Measurements from ENCODE around the gene EFEMP2.

Gene EFEMP2

GRCh38 chr11:65866509-65867283 is 5.9 kb downstream of the EFEMP2 start:
- H3K27me3 ChIP-seq (ENCODE audit: control insufficient read depth in 1 of 2, insufficient read depth in 2 of 2, low read length in 2 of 2) = no peaks in the 10 kb centered on the region
- peaks cover 6 to 22% of the 10 kb centered on the region in 2 donors for H3K4me1 ChIP-seq (ENCODE audit: control insufficient read depth in 1 of 2, insufficient read depth in 2 of 2, low read length in 2 of 2)
- H3K27ac ChIP-seq (ENCODE audit: low read depth, low read length) = no peak overlapping the region
- H3K9me3 ChIP-seq (ENCODE audit: control insufficient read depth in 1 of 2, low read length in 2 of 2) = no peaks in the 10 kb centered on the region
- no peak overlapping the region for H3K9ac ChIP-seq (ENCODE audit: low read depth in 1 of 2, low read length in 2 of 2)
- peaks cover 39 to 59% of the 10 kb centered on the region in 2 donors for H3K36me3 ChIP-seq (ENCODE audit: control insufficient read depth in 1 of 2, insufficient read depth in 2 of 2, low read length in 2 of 2)
- no peak overlapping the region for H3K4me3 ChIP-seq (ENCODE audit: low read depth in 1 of 2, low read length in 2 of 2)

GRCh38 chr11:65865550-65866172 is 6.9 kb downstream of the EFEMP2 start:
- Histone ChIP-seq H3K9ac (ENCODE audit: low read depth in 1 of 2, low read length in 2 of 2) (no peak overlapping the region), H3K27ac (ENCODE audit: low read depth, low read length) (no peak overlapping the region), H3K27me3 (ENCODE audit: control insufficient read depth in 1 of 2, insufficient read depth in 2 of 2, low read length in 2 of 2) (no peaks in the 10 kb centered on the region), H3K36me3 (ENCODE audit: control insufficient read depth in 1 of 2, insufficient read depth in 2 of 2, low read length in 2 of 2) (peaks cover 39 to 59% of the 10 kb centered on the region in 2 donors), H3K9me3 (ENCODE audit: control insufficient read depth in 1 of 2, low read length in 2 of 2) (no peaks in the 10 kb centered on the region), H3K4me1 (ENCODE audit: control insufficient read depth in 1 of 2, insufficient read depth in 2 of 2, low read length in 2 of 2) (peaks cover 15 to 20% of the 10 kb centered on the region in 2 donors), H3K4me3 (ENCODE audit: low read depth in 1 of 2, low read length in 2 of 2) (no peak overlapping the region)

GRCh38 chr11:65864706-65865471 is 7.7 kb downstream of the EFEMP2 start:
- no peaks in the 10 kb centered on the region for H3K9me3 ChIP-seq (ENCODE audit: control insufficient read depth in 1 of 2, low read length in 2 of 2)
- H3K27me3 ChIP-seq (ENCODE audit: control insufficient read depth in 1 of 2, insufficient read depth in 2 of 2, low read length in 2 of 2) = no peaks in the 10 kb centered on the region
- no peak overlapping the region for H3K27ac ChIP-seq (ENCODE audit: low read depth, low read length)

GRCh38 chr11:65863889-65864705 is 8.5 kb downstream of the EFEMP2 start:
- no peak overlapping the region for H3K9ac ChIP-seq (ENCODE audit: low read depth in 1 of 2, low read length in 2 of 2)
- no peaks in the 10 kb centered on the region for H3K9me3 ChIP-seq (ENCODE audit: control insufficient read depth in 1 of 2, low read length in 2 of 2)
- H3K4me3 ChIP-seq (ENCODE audit: low read depth in 1 of 2, low read length in 2 of 2) = no peak overlapping the region
- peaks cover 39 to 59% of the 10 kb centered on the region in 2 donors for H3K36me3 ChIP-seq (ENCODE audit: control insufficient read depth in 1 of 2, insufficient read depth in 2 of 2, low read length in 2 of 2)
- no peaks in the 10 kb centered on the region for H3K27me3 ChIP-seq (ENCODE audit: control insufficient read depth in 1 of 2, insufficient read depth in 2 of 2, low read length in 2 of 2)
- H3K27ac ChIP-seq (ENCODE audit: low read depth, low read length) = no peak overlapping the region
- peaks cover 13 to 19% of the 10 kb centered on the region in 2 donors for H3K4me1 ChIP-seq (ENCODE audit: control insufficient read depth in 1 of 2, insufficient read depth in 2 of 2, low read length in 2 of 2)

More at GRCh38 chr11:65864706-65865471, 7.7 kb downstream of the EFEMP2 start:
- H3K4me3 ChIP-seq (ENCODE audit: low read depth in 1 of 2, low read length in 2 of 2) = no peak overlapping the region
- peaks cover 13 to 18% of the 10 kb centered on the region in 2 donors for H3K4me1 ChIP-seq (ENCODE audit: control insufficient read depth in 1 of 2, insufficient read depth in 2 of 2, low read length in 2 of 2)
- peaks cover 39 to 59% of the 10 kb centered on the region in 2 donors for H3K36me3 ChIP-seq (ENCODE audit: control insufficient read depth in 1 of 2, insufficient read depth in 2 of 2, low read length in 2 of 2)
- no peak overlapping the region for H3K9ac ChIP-seq (ENCODE audit: low read depth in 1 of 2, low read length in 2 of 2)

GRCh38 chr11:65862941-65863888 is 9.4 kb downstream of the EFEMP2 start:
- H3K36me3 ChIP-seq (ENCODE audit: control insufficient read depth in 1 of 2, insufficient read depth in 2 of 2, low read length in 2 of 2) = peaks cover 39 to 59% of the 10 kb centered on the region in 2 donors
- no peak overlapping the region for H3K27ac ChIP-seq (ENCODE audit: low read depth, low read length)
- H3K9ac ChIP-seq (ENCODE audit: low read depth in 1 of 2, low read length in 2 of 2) = no peak overlapping the region
- H3K4me1 ChIP-seq (ENCODE audit: control insufficient read depth in 1 of 2, insufficient read depth in 2 of 2, low read length in 2 of 2) = peaks cover 13 to 19% of the 10 kb centered on the region in 2 donors
- H3K9me3 ChIP-seq (ENCODE audit: control insufficient read depth in 1 of 2, low read length in 2 of 2) = no peaks in the 10 kb centered on the region
- H3K27me3 ChIP-seq (ENCODE audit: control insufficient read depth in 1 of 2, insufficient read depth in 2 of 2, low read length in 2 of 2) = no peaks in the 10 kb centered on the region
- no peak overlapping the region for H3K4me3 ChIP-seq (ENCODE audit: low read depth in 1 of 2, low read length in 2 of 2)

GRCh38 chr11:65862191-65862735 is 10.3 kb downstream of the EFEMP2 start:
- Histone ChIP-seq H3K4me3 (ENCODE audit: low read depth in 1 of 2, low read length in 2 of 2) (no peak overlapping the region), H3K9ac (ENCODE audit: low read depth in 1 of 2, low read length in 2 of 2) (no peak overlapping the region), H3K4me1 (ENCODE audit: control insufficient read depth in 1 of 2, insufficient read depth in 2 of 2, low read length in 2 of 2) (peaks cover 13 to 19% of the 10 kb centered on the region in 2 donors), H3K27ac (ENCODE audit: low read depth, low read length) (no peak overlapping the region), H3K27me3 (ENCODE audit: control insufficient read depth in 1 of 2, insufficient read depth in 2 of 2, low read length in 2 of 2) (no peaks in the 10 kb centered on the region), H3K36me3 (ENCODE audit: control insufficient read depth in 1 of 2, insufficient read depth in 2 of 2, low read length in 2 of 2) (peaks cover 37 to 53% of the 10 kb centered on the region in 2 donors), H3K9me3 (ENCODE audit: control insufficient read depth in 1 of 2, low read length in 2 of 2) (no peaks in the 10 kb centered on the region)

GRCh38 chr11:65861533-65862183 is 10.9 kb downstream of the EFEMP2 start:
- Histone ChIP-seq H3K27me3 (ENCODE audit: control insufficient read depth in 1 of 2, insufficient read depth in 2 of 2, low read length in 2 of 2) (no peaks in the 10 kb centered on the region), H3K36me3 (ENCODE audit: control insufficient read depth in 1 of 2, insufficient read depth in 2 of 2, low read length in 2 of 2) (peaks cover 31 to 47% of the 10 kb centered on the region in 2 donors), H3K27ac (ENCODE audit: low read depth, low read length) (no peak overlapping the region), H3K4me1 (ENCODE audit: control insufficient read depth in 1 of 2, insufficient read depth in 2 of 2, low read length in 2 of 2) (peaks cover 14 to 20% of the 10 kb centered on the region in 2 donors), H3K9me3 (ENCODE audit: control insufficient read depth in 1 of 2, low read length in 2 of 2) (no peaks in the 10 kb centered on the region), H3K9ac (ENCODE audit: low read depth in 1 of 2, low read length in 2 of 2) (peak overlapping the region; percentile 82 to 100), H3K4me3 (ENCODE audit: low read depth in 1 of 2, low read length in 2 of 2) (peak overlapping the region; percentile 92 to 96)

- H3K9me3 ChIP-seq (ENCODE audit: control insufficient read depth in 1 of 2, low read length in 2 of 2) = no peaks in the 10 kb centered on the region
- H3K4me3 ChIP-seq (ENCODE audit: low read depth in 1 of 2, low read length in 2 of 2) = peak overlapping the region; percentile 92 to 96
- H3K9ac ChIP-seq (ENCODE audit: low read depth in 1 of 2, low read length in 2 of 2) = peak overlapping the region; percentile 82 to 100
- H3K36me3 ChIP-seq (ENCODE audit: control insufficient read depth in 1 of 2, insufficient read depth in 2 of 2, low read length in 2 of 2) = peaks cover 35 to 46% of the 10 kb centered on the region in 2 donors
- H3K27ac ChIP-seq (ENCODE audit: low read depth, low read length) = peak overlapping the region; percentile 94
- peaks cover 19 to 25% of the 10 kb centered on the region in 2 donors for H3K4me1 ChIP-seq (ENCODE audit: control insufficient read depth in 1 of 2, insufficient read depth in 2 of 2, low read length in 2 of 2)
- no peaks in the 10 kb centered on the region for H3K27me3 ChIP-seq (ENCODE audit: control insufficient read depth in 1 of 2, insufficient read depth in 2 of 2, low read length in 2 of 2)
Measured at GRCh38 chr11:65861165-65861505, 11.5 kb downstream of the EFEMP2 start.
